ENCODE results near the gene RAB5B.

Gene RAB5B

DNA sequence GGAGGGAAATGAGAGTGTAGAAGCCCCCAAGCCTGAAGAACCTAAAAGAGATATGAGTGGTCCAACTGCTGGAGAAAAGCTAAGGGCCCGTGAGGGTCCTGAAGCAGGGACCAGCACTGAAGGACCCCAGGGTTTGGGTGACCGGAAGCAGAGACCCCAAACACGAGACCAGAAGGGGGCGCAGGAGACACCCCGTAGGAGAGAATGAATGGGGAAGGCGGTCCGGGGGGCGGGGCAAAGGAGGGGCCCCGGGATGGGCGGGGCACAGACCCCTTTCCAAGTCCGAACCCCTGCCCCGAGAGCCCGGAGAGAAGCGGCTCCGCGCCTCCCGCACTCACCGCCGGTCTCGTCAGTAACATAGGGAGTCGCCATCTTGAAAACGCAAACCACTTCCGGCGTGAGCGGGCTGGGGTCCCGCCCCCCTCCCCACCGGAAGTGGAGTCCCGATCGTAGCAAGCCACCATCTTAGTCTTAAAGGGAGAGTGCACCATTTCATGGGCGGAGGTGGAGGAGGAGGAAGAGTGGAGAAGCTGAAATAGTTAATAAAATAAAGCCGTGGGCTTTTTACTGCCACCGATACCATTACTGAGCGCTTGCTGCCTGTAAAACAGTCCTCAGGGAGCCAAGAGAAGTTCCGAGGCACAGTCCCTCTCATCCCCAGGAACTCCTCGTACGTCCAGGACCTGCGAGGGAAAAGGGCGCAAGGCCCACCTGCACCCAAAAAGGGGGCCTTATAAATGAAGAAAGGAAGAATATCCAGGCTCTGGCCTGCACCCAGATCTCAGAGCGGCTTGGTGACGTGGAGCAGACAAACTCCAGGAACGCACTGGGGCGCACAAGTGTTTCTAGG is 46.9 kb upstream of the RAB5B start:
- Histone ChIP-seq H3F3A (ENCODE audit: insufficient read depth, low read length) (peaks cover 6% of the 10 kb centered on the region), H3K27me3 (ENCODE audit: insufficient read depth, low read length) (no peaks in the 10 kb centered on the region), H3K9ac (ENCODE audit: low read length) (peak overlapping the region; percentile 91), H3K79me2 (ENCODE audit: insufficient read depth, low read length) (peaks cover 55% of the 10 kb centered on the region), H2AFZ (ENCODE audit: low read length) (no peak overlapping the region), H3K4me1 (ENCODE audit: insufficient read depth, low read length, severe bottlenecking) (peaks cover 61% of the 10 kb centered on the region), H3K4me2 (ENCODE audit: low read length) (peak overlapping the region; percentile 87), H3K4me3 (ENCODE audit: low read depth, low read length, poor library complexity, severe bottlenecking) (peak overlapping the region; percentile 76), H3K27ac (ENCODE audit: low read depth, low read length, poor library complexity, severe bottlenecking) (peak overlapping the region; percentile 100), H3K9me3 (ENCODE audit: low read length) (no peaks in the 10 kb centered on the region), H3K9me2 (ENCODE audit: low read depth, low read length) (no peaks in the 10 kb centered on the region), H4K20me1 (ENCODE audit: insufficient read depth, low read length) (no peaks in the 10 kb centered on the region), H3K36me3 (ENCODE audit: insufficient read depth, low read length) (peaks cover 42% of the 10 kb centered on the region)
- TF ChIP-seq EZH2 (IDR thresholded peaks at IDR 0.05; ENCODE audit: borderline replicate concordance, low read length), result no peak
- peak; percentile 94 for TF ChIP-seq CTCF (IDR thresholded peaks at IDR 0.05; ENCODE audit: low read length)

- no peaks in the 10 kb centered on the region for H3K9me3 ChIP-seq (ENCODE audit: low read length)
- H3K27me3 ChIP-seq (ENCODE audit: insufficient read depth, low read length), result no peaks in the 10 kb centered on the region
- H3K9me2 ChIP-seq (ENCODE audit: low read depth, low read length), result no peaks in the 10 kb centered on the region
- H3K4me3 ChIP-seq (ENCODE audit: low read depth, low read length, poor library complexity, severe bottlenecking), result peak within 1 kb of the TSS; percentile 76
- H3K9ac ChIP-seq (ENCODE audit: low read length), result peak within 1 kb of the TSS; percentile 91
- H3K36me3 ChIP-seq (ENCODE audit: insufficient read depth, low read length), result peaks cover 33% of the 10 kb centered on the region
- peaks cover 55% of the 10 kb centered on the region for H3K79me2 ChIP-seq (ENCODE audit: insufficient read depth, low read length)
- TF ChIP-seq EZH2 (IDR thresholded peaks at IDR 0.05; ENCODE audit: borderline replicate concordance, low read length), result no peak
- TF ChIP-seq CTCF (IDR thresholded peaks at IDR 0.05; ENCODE audit: low read length), result no peak
- H2AFZ ChIP-seq (ENCODE audit: low read length), result no peak within 1 kb of the TSS
- peaks cover 6% of the 10 kb centered on the region for H3F3A ChIP-seq (ENCODE audit: insufficient read depth, low read length)
- H3K27ac ChIP-seq (ENCODE audit: low read depth, low read length, poor library complexity, severe bottlenecking), result peak within 1 kb of the TSS; percentile 100
- peak within 1 kb of the TSS; percentile 87 for H3K4me2 ChIP-seq (ENCODE audit: low read length)
- H4K20me1 ChIP-seq (ENCODE audit: insufficient read depth, low read length), result no peaks in the 10 kb centered on the region
- H3K4me1 ChIP-seq (ENCODE audit: insufficient read depth, low read length, severe bottlenecking), result peaks cover 62% of the 10 kb centered on the region
These were observed 46.0 kb upstream of the RAB5B start, which contains the start of gene PYM1 for GRCh38 chr12:55927588-55928502. Gene PYM1 (minus strand): TSS chr12:55927894. CDS start chr12:55927761, 133 bp downstream.

DNA sequence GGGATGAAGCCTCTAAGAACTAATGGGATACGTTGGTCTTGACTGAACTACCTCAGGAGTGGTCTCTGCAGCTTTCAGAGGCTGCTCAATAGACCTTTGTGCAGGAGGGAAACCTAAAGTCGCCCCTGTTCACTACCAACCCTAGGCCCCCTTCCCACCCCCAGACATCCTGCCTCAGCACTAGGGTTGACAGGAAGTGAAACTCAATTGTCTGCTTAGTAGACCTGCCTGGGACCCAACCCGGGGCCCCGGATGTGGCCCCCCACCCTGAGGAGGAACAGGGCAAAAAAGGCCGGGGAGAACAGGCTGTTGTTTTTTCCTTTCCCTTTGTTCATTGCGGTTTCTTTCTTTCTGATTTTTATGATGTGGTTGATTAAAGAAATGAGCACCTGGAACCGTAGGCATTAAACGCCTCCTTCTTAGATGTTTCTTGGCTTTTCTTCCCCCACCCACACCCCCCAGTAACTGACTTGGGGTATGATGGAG is 44.5 kb upstream of the RAB5B start:
- no peak for TF ChIP-seq CTCF (IDR thresholded peaks at IDR 0.05; ENCODE audit: low read length)
- no peak for TF ChIP-seq EZH2 (IDR thresholded peaks at IDR 0.05; ENCODE audit: borderline replicate concordance, low read length)
- Histone ChIP-seq H3K27me3 (ENCODE audit: insufficient read depth, low read length) (no peaks in the 10 kb centered on the region), H3K4me2 (ENCODE audit: low read length) (peak overlapping the region; percentile 93), H3K27ac (ENCODE audit: low read depth, low read length, poor library complexity, severe bottlenecking) (peak overlapping the region; percentile 100), H2AFZ (ENCODE audit: low read length) (no peak overlapping the region), H3K4me1 (ENCODE audit: insufficient read depth, low read length, severe bottlenecking) (peaks cover 72% of the 10 kb centered on the region), H3F3A (ENCODE audit: insufficient read depth, low read length) (peaks cover 6% of the 10 kb centered on the region), H4K20me1 (ENCODE audit: insufficient read depth, low read length) (no peaks in the 10 kb centered on the region), H3K9me2 (ENCODE audit: low read depth, low read length) (no peaks in the 10 kb centered on the region), H3K36me3 (ENCODE audit: insufficient read depth, low read length) (peaks cover 33% of the 10 kb centered on the region), H3K4me3 (ENCODE audit: low read depth, low read length, poor library complexity, severe bottlenecking) (peak overlapping the region; percentile 76), H3K9ac (ENCODE audit: low read length) (peak overlapping the region; percentile 99), H3K9me3 (ENCODE audit: low read length) (no peaks in the 10 kb centered on the region), H3K79me2 (ENCODE audit: insufficient read depth, low read length) (peaks cover 47% of the 10 kb centered on the region)

Data from OCI-LY1 (cell line).